A673 (cell line): ENCODE measurements around the gene MS4A18. TPM values are rescaled to one million over a fixed set of nuclear protein-coding genes. Genes with fewer than 3 reads are reported as not detected.

Experiments
- BruUV-seq: library from RNA; stranded (reverse); fragments of 400-500 nt; replicated peaks from 2 replicates; lab custom pipeline; 2021; lab: Mats Ljungman, UMichigan
- CTCF ChIA-PET: fragments of 300-600 bp; sonication (Branson Sonifier 250); formaldehyde crosslinking; loops from one replicate; lab custom pipeline; 2022; ENCODE audit warnings: antibody characterized with exemption; lab: Charles Lee
- POLR2A ChIA-PET: fragments of 300-600 bp; sonication (Branson Sonifier 250); formaldehyde crosslinking; loops from one replicate; lab custom pipeline; 2022; ENCODE audit warnings: antibody characterized with exemption; ENCODE audit not compliant: low non-redundant PET; lab: Charles Lee
- DNase-seq: peaks from one replicate; pipeline ENCODE4 v3.0.0-alpha.2; 2015; ENCODE audit warnings: low spot score
- H3K27ac ChIP-seq: fragments of 200-600 bp; sonication (generic); 2 replicates; pipeline ENCODE4 v1.5.1; 2016; ENCODE audit warnings: mixed run types, low read depth, mild to moderate bottlenecking, mixed read lengths, antibody characterized with exemption, low read length; ENCODE audit not compliant: poor library complexity, severe bottlenecking
- H3K27me3 ChIP-seq: fragments of 200-600 bp; sonication (generic); replicated peaks from 2 replicates; pipeline ENCODE4 v1.6.1; 2017; ENCODE audit warnings: mixed run types, low read depth, mild to moderate bottlenecking, mixed read lengths, antibody characterized with exemption, low read length; ENCODE audit not compliant: insufficient read depth, poor library complexity
- H3K36me3 ChIP-seq: fragments of 200-600 bp; sonication (generic); 2 replicates; pipeline ENCODE4 v1.6.1; 2016; ENCODE audit warnings: mixed run types, mild to moderate bottlenecking, mixed read lengths, antibody characterized with exemption, low read length; ENCODE audit not compliant: insufficient read depth, poor library complexity, severe bottlenecking
- H3K4me1 ChIP-seq: fragments of 200-600 bp; sonication (generic); 2 replicates; pipeline ENCODE4 v1.6.1; 2017; ENCODE audit warnings: mixed run types, mild to moderate bottlenecking, mixed read lengths, antibody characterized with exemption, low read length; ENCODE audit not compliant: insufficient read depth, poor library complexity, severe bottlenecking
- H3K4me3 ChIP-seq: fragments of 200-600 bp; sonication (generic); 2 replicates; pipeline ENCODE4 v1.5.1; 2016; ENCODE audit warnings: low read depth, mixed run types, mild to moderate bottlenecking, mixed read lengths, low read length; ENCODE audit not compliant: poor library complexity, severe bottlenecking
- H3K9me3 ChIP-seq: fragments of 200-600 bp; sonication (generic); 2 replicates; pipeline ENCODE4 v1.6.1; 2016; ENCODE audit warnings: mixed run types, low read depth, mild to moderate bottlenecking, mixed read lengths, antibody characterized with exemption, low read length; ENCODE audit not compliant: poor library complexity, severe bottlenecking
- EZH2 ChIP-seq: fragments of 200-600 bp; sonication (generic); IDR thresholded peaks from 2 replicates; pipeline ENCODE4 v1.6.1; 2017; ENCODE audit warnings: borderline replicate concordance, low read depth, mild to moderate bottlenecking, mixed read lengths, antibody characterized with exemption, low read length; ENCODE audit not compliant: poor library complexity, severe bottlenecking
- intact Hi-C: fragments of 100-400 bp; cut with micrococcal nuclease; formaldehyde crosslinking; loops from one replicate; pipeline ENCODE4 v1.10.0; 2022; ENCODE audit not compliant: unreplicated experiment
- total RNA-seq: library from RNA; stranded (reverse); gene quantifications from 2 replicates; pipeline ENCODE4 v1.2.3, GENCODE V29; 2021
- TF ChIP-seq, protein P1 (sequence below): fragments of 300-800, 200-600 bp; sonication (generic); conservative IDR thresholded peaks from 2 replicates; pipeline ENCODE4 v1.5.1; 2017; ENCODE audit warnings: low read depth, mild to moderate bottlenecking, antibody characterized with exemption, low read length, moderate library complexity, mixed read lengths

MS4A18 gene
- total RNA-seq, 1 experiment from 2014 or later, result not detected

DNA sequence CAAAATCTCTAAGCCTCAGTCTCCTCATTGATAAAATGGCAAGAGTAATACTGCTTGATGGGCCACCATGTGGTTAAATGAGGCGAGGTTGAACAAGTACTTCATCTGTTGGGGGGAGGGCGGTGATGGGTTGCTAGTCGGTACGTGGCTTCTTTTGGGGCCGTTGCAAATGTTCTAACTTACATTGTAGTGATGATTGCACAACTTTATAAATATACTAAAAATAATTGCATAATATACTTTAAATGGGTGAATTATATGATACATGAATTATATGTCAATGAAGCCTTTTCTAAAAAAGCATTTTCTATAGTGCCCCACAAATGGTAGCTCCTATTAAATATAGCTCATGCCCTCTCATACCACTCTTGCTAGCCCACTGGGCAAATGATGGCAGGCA, 18.6 kb upstream of the MS4A18 start:
- ChIA-PET POLR2A (no interaction called here), CTCF (no interaction called here)
- intact Hi-C loops, result no loop called here
- Histone ChIP-seq H3K27ac (no peak overlapping the region), H3K9me3 (no peaks in the 10 kb centered on the region), H3K36me3 (no peaks in the 10 kb centered on the region), H3K4me3 (no peak overlapping the region), H3K27me3 (peaks cover 9% of the 10 kb centered on the region), H3K4me1 (no peaks in the 10 kb centered on the region)
- TF ChIP-seq, protein P1, sequence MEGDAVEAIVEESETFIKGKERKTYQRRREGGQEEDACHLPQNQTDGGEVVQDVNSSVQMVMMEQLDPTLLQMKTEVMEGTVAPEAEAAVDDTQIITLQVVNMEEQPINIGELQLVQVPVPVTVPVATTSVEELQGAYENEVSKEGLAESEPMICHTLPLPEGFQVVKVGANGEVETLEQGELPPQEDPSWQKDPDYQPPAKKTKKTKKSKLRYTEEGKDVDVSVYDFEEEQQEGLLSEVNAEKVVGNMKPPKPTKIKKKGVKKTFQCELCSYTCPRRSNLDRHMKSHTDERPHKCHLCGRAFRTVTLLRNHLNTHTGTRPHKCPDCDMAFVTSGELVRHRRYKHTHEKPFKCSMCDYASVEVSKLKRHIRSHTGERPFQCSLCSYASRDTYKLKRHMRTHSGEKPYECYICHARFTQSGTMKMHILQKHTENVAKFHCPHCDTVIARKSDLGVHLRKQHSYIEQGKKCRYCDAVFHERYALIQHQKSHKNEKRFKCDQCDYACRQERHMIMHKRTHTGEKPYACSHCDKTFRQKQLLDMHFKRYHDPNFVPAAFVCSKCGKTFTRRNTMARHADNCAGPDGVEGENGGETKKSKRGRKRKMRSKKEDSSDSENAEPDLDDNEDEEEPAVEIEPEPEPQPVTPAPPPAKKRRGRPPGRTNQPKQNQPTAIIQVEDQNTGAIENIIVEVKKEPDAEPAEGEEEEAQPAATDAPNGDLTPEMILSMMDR, result no peak
- no peak for TF ChIP-seq EZH2
- no peak for DNase-seq
- BruUV-seq, result no TSS peak

DNA sequence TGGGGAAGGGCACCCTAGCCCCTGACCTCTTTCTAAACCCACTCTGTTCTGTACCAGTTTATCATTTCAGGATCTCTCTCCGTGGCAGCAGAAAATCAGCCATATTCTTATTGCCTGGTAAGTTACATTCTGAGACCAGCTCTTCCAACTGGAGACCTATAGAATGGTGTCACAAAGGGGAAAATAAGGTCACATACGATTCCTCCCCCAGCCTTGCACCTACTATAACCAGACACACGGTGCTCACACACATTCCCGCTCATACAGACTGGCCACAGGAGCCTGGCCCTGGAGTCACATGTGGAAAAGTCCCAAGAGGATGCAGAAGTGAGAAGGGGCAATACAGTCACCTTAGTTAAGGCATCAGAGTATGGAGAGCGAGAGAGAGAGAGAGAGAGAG, 17.6 kb upstream of the MS4A18 start:
- no peak overlapping the region for H3K4me3 ChIP-seq
- H3K4me1 ChIP-seq, result no peaks in the 10 kb centered on the region
- TF ChIP-seq, protein P1, result no peak
- TF ChIP-seq EZH2, result no peak
- DNase-seq, result no peak
- CTCF ChIA-PET, result no interaction called here
- intact Hi-C loops, result no loop called here
- no peaks in the 10 kb centered on the region for H3K9me3 ChIP-seq
- H3K27ac ChIP-seq, result no peak overlapping the region
- H3K36me3 ChIP-seq, result no peaks in the 10 kb centered on the region
- no TSS peak for BruUV-seq
- peaks cover 9% of the 10 kb centered on the region for H3K27me3 ChIP-seq
- POLR2A ChIA-PET, result no interaction called here

DNA sequence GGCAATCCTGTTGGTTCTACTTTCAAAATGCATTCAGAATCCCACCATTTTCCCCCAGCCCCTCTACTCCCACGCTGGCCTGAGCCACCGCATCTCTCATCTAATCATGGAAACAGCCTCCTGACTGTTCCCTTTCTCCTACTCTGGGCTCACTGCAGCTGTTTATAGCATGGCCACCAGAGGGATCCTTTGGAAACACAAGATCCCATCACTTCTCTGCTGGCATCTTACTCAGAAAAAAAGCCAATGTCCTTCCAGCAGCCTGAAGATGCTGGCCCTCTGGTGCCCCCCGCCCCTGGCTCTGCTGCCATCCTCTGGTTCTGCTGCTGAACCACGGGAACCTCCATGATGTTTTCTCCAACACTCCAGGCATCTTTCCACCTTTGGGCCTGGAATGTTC, 14.0 kb upstream of the MS4A18 start:
- TF ChIP-seq EZH2, result no peak
- TF ChIP-seq, protein P1, result peak; percentile 41
- intact Hi-C loops, result no loop called here
- no peaks in the 10 kb centered on the region for H3K36me3 ChIP-seq
- BruUV-seq, result no TSS peak
- H3K4me1 ChIP-seq, result no peaks in the 10 kb centered on the region
- H3K27me3 ChIP-seq, result peaks cover 9% of the 10 kb centered on the region
- no peak overlapping the region for H3K4me3 ChIP-seq
- ChIA-PET CTCF (no interaction called here), POLR2A (no interaction called here)
- DNase-seq, result no peak
- H3K27ac ChIP-seq, result no peak overlapping the region
- H3K9me3 ChIP-seq, result no peaks in the 10 kb centered on the region
